GM06990 (cell line): ENCODE measurements around the gene NPNT.

ENCODE experiments used
- DNase-seq: peaks from one replicate; pipeline ENCODE4 v3.0.0-alpha.2; 2011; ENCODE audit not compliant: insufficient read length; ENCODE audit errors: extremely low read depth
- H3K27me3 ChIP-seq: replicated peaks from 2 replicates; pipeline ENCODE4 v1.6.0; 2011; ENCODE audit warnings: low read length; ENCODE audit not compliant: control insufficient read depth, insufficient read depth
- H3K36me3 ChIP-seq: 2 replicates; pipeline ENCODE4 v1.5.1; 2011; ENCODE audit warnings: low read length; ENCODE audit not compliant: control insufficient read depth, insufficient read depth
- H3K4me3 ChIP-seq: replicated peaks from 2 replicates; pipeline ENCODE4 v1.5.1; 2011; ENCODE audit warnings: low read depth, mild to moderate bottlenecking, control low read depth, low read length
- CTCF ChIP-seq: IDR thresholded peaks from 2 replicates; pipeline ENCODE4 v1.5.1; 2011; ENCODE audit warnings: low read length, control low read depth, mild to moderate bottlenecking, inconsistent platforms; ENCODE audit not compliant: insufficient read depth, poor library complexity, severe bottlenecking

Gene NPNT

GRCh38 chr4:105909787-105910281 lies 14.6 kb downstream of the NPNT start:
- TF ChIP-seq CTCF: no peak
- Histone ChIP-seq H3K27me3 (no peaks in the 10 kb centered on the region), H3K4me3 (no peak overlapping the region), H3K36me3 (no peaks in the 10 kb centered on the region)
- DNase-seq: no peak

- TF ChIP-seq CTCF: no peak
- Histone ChIP-seq H3K4me3 (no peak overlapping the region), H3K36me3 (no peaks in the 10 kb centered on the region), H3K27me3 (no peaks in the 10 kb centered on the region)
- DNase-seq: no peak
Measured at GRCh38 chr4:105911426-105911825, 16.2 kb downstream of the NPNT start.

GRCh38 chr4:105912633-105913032 lies 17.4 kb downstream of the NPNT start:
- H3K27me3 ChIP-seq: no peaks in the 10 kb centered on the region
- H3K4me3 ChIP-seq: no peak overlapping the region
- no peaks in the 10 kb centered on the region for H3K36me3 ChIP-seq
- DNase-seq: no peak
- no peak for TF ChIP-seq CTCF

- H3K36me3 ChIP-seq: no peaks in the 10 kb centered on the region
- TF ChIP-seq CTCF: no peak
- H3K27me3 ChIP-seq: no peaks in the 10 kb centered on the region
- H3K4me3 ChIP-seq: no peak overlapping the region
- DNase-seq: no peak
Measured at GRCh38 chr4:105917171-105917685, 22.0 kb downstream of the NPNT start.

- Histone ChIP-seq H3K27me3 (no peaks in the 10 kb centered on the region), H3K36me3 (no peaks in the 10 kb centered on the region), H3K4me3 (no peak overlapping the region)
- TF ChIP-seq CTCF: no peak
- no peak for DNase-seq
Measured at GRCh38 chr4:105921301-105921700, 26.0 kb downstream of the NPNT start.
